Skeletal muscle cell (primary cell): Measurements from ENCODE around the gene TIPRL.
"Not testable (repeated sequence)": the region's sequence is repeated elsewhere in the genome, so short reads cannot be mapped to it uniquely, and the experiment has no call there.

ENCODE experiments used
- DNase-seq: peaks from one replicate; pipeline ENCODE4 v3.0.0-alpha.2; 2010; ENCODE audit warnings: low read depth
- H3K4me3 ChIP-seq: 2 replicates; pipeline ENCODE4 v1.5.1; 2011; ENCODE audit warnings: low read depth, mild to moderate bottlenecking, control low read depth, low read length, moderate library complexity

Gene TIPRL

DNA sequence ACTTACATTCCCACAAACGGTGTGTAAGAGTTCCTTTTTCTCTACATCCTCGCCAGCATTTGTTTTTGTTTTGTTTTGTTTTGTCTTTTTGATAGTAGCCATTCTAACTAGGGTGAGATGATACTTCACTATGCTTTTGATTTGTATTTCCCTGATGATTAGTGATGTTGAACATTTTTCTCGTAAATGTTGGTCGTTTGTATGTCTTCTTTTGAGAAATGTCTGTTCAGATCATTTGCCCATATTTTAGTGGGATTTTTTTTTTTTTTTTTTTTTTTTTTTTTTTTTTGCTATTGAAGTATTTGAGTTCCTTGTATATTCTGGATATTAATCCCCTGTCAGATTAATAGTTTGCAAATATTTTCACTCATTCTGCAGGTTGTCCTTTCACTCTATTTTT lies 22.9 kb upstream of the TIPRL start:
- DNase-seq: no peak
- H3K4me3 ChIP-seq: no peak overlapping the region

- no peak overlapping the region for H3K4me3 ChIP-seq
- DNase-seq: no peak
Observed at GRCh38 chr1:168157638-168158037, 21.1 kb upstream of the TIPRL start.

GRCh38 chr1:168159251-168159650 lies 19.5 kb upstream of the TIPRL start:
- no peak for DNase-seq
- no peak overlapping the region for H3K4me3 ChIP-seq

- no peak for DNase-seq
- H3K4me3 ChIP-seq: no peak overlapping the region
Observed at GRCh38 chr1:168159979-168160378, 18.8 kb upstream of the TIPRL start.

DNA sequence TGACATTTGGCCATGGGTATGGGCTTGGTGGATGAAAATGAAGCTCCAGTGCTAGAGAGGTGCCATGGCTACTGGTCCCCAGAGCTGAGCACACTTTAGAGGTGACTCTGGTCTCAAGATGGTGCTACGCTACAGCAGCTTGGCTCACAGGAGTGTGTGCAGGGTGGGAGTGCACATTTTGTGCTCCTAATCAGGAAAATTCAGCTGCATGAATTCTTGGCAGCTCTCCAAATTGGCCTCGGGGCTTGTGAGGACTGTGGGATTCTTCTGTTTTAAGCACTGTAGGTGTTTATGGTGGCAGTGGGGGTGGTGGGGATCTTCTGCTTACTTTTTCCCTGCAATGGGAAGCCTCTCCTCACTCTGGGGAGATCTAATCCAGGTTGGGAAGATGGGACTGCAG lies 17.3 kb upstream of the TIPRL start:
- no peak overlapping the region for H3K4me3 ChIP-seq
- no peak for DNase-seq

DNA sequence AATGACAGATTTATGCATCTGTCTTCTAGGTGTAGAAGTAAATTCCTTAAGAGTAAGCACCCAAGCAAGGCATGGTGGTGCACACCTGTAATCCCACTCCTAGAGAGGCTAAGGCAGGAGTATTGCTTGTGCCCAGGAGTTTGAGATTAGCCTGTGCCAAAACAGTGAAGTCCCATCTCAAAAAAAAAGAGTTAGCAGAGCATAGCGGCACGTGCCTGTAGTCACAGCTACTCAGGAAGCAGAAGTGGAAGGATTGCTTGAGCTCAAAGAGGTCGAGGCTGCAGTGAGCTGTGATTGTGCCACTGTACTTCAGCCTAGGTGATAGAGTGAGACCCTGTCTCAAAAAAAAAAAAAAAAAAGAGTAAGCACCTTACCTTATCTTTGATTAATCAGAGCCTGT lies 15.1 kb upstream of the TIPRL start:
- H3K4me3 ChIP-seq: no peak overlapping the region
- DNase-seq: no peak

DNA sequence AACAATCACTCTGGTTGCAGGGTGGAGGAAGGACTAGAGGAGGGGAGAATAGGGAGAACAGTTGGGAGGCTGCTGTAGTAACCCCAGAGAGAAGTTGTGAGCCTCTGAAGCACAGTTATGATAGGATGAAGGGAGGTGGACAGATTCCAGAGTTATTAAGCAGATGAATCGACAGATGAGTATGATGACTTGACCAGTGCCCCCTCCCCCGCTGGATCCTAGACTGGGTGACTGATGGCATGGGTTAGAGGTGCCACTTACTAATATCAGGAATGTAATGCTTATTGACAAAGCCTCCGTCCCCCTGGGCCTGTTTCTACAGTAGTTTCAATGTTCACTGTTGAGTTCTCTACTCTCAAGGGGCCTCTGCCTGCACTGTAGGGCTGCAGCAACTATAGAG lies 14.0 kb upstream of the TIPRL start:
- no peak overlapping the region for H3K4me3 ChIP-seq
- DNase-seq: no peak

DNA sequence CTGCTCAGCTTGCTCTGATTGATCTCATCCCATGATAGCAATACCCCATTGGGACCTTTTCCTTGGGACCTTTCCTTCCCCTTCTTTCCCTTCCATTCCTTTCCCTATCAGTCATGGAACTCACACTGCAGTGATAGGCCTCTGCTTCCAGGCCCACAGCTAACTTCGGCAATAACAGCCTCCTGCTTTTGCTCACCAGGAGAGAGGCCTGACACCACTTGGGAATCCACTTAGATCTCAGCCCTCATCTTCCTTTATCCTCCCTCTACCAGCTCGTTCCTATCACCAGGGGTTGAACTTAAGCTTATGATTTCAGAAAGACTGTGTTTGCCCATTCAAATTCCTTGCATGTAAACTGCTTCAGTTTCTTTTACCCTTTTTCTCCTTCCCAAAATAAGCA lies 11.0 kb upstream of the TIPRL start:
- no peak for DNase-seq

GRCh38 chr1:168170564-168171508 lies 7.9 kb upstream of the TIPRL start:
- DNase-seq: no peak
- H3K4me3 ChIP-seq: no peak overlapping the region

More for the DNA sequence above, 11.0 kb upstream of the TIPRL start:
- no peak overlapping the region for H3K4me3 ChIP-seq

- no peak overlapping the region for H3K4me3 ChIP-seq
- DNase-seq: no peak
Observed at GRCh38 chr1:168172250-168172915, 6.4 kb upstream of the TIPRL start.

GRCh38 chr1:168178227-168178637 lies 530 bp upstream of the TIPRL start:
- peak overlapping the region; percentile 79 for H3K4me3 ChIP-seq
- DNase-seq: no peak

GRCh38 chr1:168179438-168180147 lies 831 bp downstream of the TIPRL start:
- no peak for DNase-seq

DNA sequence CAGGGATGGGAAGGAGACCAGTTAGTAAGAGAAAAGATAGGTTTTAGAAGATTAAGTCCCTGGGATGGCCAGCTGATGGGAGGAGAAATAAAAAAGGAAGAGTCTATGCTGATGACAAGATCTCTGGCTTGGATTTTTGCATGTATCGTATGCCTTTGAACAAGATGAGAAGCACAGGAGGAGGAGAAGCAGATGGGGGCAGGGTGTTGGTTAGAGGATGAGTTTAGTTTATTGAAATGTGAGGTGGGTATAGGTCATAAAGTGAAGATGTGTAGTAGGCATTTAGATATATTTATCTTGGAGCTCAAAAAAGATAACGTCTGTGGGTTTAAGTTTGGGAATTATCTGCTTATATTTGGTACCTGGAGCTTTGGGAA lies 1.4 kb downstream of the TIPRL start:
- no peak for DNase-seq
- H3K4me3 ChIP-seq: peak overlapping the region; percentile 79

More at GRCh38 chr1:168179438-168180147, 831 bp downstream of the TIPRL start:
- peak overlapping the region; percentile 79 for H3K4me3 ChIP-seq

- not testable (repeated sequence) for DNase-seq, H3K4me3 ChIP-seq
Observed at GRCh38 chr1:168181063-168181720, 2.4 kb downstream of the TIPRL start.

- no peak overlapping the region for H3K4me3 ChIP-seq
- DNase-seq: no peak
Observed at GRCh38 chr1:168187177-168187576, 8.4 kb downstream of the TIPRL start.

- no peak overlapping the region for H3K4me3 ChIP-seq
- no peak for DNase-seq
Observed at GRCh38 chr1:168190403-168190802, 11.6 kb downstream of the TIPRL start.

GRCh38 chr1:168195199-168196135 lies 16.7 kb downstream of the TIPRL start:
- H3K4me3 ChIP-seq: no peak overlapping the region
- no peak for DNase-seq

DNA sequence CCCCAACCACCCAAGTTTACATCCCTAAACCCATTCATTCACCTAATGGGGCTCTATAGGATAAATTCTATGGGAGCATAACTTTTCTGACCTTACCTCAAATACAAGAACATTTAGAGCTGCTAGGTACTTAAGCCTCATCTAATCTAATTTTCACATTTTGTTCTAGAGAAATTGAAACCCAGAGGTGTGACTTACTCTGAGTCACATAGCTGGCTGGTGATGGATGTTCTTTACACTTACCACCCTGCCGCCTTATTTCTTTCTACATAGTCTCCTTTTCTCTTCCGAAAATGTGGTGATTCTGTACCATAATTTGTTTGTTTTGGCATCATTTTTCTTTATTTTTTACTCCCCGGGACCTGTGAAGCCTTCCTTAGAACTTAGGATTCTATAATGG lies 20.3 kb downstream of the TIPRL start:
- no peak for DNase-seq
- no peak overlapping the region for H3K4me3 ChIP-seq
